ENCODE data around the gene UTP4.
A peak's percentile ranks its signal among the peaks of the same experiment; 100 is the strongest.
"Not testable (repeated sequence)": the region's sequence is repeated elsewhere in the genome, so short reads cannot be mapped to it uniquely, and the experiment has no call there.

The UTP4 gene

DNA sequence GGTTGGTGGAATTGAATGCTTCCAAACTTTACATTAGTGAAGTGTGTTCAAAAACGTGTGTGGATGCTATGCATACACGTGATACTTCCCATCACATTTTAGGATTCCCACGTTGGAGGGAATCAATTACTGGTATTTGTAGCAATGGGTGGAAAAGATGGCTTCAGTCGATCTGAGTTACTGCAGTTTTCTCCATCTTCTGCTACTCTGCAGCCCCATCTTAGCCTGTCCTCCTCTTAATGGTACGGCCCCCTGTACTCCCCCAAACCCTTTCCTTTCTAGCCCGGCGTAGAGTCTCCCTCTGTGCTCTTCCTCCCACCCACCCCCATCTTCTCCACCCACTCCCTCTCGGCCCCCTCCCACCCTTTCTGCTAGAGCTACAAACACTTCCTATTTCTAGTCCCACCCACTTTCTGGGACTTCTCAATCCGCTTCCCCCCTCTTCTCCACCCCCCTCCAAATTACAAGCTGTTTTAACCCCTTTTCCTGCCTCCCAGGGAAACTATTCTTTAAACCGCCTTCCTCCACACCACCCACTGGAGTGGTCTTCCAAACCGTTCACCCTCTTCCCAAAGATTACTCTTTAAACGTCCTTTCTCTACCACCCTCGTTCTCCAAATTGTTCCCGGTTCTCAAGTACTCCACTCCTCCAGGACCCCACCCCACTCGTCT lies 1.1 kb upstream of the UTP4 start:
- no peak for DNase-seq (ENCODE audit: low read depth, low spot score)

DNA sequence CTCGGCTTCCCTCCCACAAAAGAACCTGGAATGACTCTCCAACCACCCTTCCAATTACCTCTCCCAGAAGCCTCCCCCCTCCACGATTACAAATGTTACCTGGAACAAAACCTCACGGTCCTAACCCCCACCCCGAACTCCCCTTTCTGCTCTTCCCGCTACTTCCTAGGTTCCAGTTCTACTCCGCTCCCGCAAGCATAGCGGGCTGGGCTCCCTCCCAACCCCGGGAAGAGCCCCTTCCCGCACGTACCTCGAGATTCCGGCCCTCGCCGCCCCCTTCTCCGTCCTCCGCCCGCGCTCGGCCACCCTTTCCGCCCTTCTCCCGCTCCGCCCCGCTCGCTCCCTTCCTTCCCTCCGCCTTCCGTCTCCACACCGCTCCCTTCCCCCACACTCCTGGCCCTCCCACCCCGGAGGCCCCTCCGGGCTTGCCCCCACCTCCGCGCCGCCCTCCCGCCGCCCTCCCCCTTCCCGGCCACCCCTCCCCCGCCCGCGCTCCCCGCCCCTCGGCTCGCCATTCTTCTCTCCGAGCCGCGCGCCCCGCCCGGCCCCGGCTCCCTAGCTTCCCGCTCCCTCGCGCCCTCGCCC lies 518 bp upstream of the UTP4 start:
- DNase-seq (ENCODE audit: low read depth, low spot score): peak; percentile 46

DNA sequence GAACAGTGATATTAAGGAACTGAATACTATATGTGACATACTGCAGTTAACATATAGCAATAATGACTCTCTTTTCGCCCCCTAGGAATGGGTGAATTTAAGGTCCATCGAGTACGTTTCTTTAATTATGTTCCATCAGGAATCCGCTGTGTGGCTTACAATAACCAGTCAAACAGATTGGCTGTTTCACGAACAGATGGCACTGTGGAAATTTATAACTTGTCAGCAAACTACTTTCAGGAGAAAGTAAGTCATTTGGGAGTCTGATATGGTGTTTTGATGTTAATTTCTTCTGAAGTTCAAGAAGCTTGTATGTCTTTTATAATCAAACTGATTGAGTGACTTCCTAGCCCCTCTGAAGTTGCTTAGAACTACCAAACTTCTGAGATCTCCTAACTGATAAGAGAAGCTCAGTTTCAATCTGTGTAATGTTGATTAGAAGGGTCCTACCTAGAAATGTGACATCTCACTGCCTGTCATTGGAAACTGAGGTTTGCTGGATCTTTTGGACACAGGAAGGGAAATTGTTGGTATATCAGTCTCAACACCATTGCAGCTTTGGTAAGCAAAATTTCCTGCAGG lies 1.0 kb downstream of the UTP4 start:
- no peak for DNase-seq (ENCODE audit: low read depth, low spot score)

DNA sequence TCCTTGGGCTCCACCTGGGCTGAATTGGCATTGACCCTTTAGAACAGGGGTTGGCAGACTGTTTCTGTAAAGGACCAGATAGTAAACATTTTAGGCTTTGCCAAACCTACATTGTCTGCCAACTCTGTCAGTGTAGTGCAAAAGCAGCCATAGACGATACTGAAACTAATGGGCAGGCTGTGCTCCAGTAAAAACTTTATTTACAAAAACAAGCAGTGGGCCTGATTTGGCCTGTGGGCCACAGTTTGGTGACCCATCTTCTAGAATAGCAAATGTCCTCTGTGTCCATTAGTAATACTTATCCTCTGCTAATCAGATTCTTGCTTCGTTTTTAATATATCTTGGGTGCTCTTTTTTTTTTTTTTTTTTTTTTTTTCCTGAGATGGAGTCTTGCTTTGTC lies 6.2 kb downstream of the UTP4 start:
- no peak for DNase-seq (ENCODE audit: low read depth, low spot score)

DNA sequence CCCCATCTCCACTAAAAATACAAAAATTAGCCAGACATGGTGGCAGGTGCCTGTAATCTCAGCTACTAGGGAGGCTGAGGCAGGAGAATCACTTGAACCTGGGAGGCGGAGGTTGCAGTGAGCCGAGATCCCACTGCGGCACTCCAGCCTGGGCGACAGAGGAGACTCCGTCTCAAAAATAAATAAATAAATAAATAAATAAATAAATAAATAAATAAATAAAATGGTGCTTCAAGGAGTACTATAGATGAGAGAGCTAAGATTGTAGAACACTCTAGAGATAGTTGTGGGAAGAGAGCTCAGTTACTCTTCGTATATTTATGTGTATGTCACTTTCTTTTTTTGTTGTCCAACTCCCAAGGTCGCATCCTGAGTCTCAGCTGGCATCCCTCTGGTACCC lies 7.0 kb downstream of the UTP4 start:
- not testable (repeated sequence) for DNase-seq (ENCODE audit: low read depth, low spot score)

DNA sequence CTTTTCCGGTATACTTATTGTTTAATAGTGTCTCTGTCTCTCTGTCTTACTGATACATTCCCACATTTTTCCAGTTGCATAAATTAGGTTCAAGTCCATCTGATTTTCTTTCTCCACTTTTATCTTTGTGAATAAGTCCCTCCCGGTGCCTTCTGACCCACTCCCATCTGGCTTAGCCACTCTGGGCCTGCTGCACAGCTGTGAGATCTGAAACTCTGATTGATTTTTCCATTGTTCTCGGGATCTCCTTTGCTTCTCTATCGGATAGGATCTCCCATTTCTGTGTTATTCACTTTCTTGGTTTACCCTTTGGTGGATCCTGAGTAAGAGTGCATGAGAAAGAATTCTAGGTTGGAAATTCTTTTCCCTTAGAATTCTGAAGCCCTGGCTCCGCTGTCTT lies 8.6 kb downstream of the UTP4 start:
- DNase-seq (ENCODE audit: low read depth, low spot score): no peak

DNA sequence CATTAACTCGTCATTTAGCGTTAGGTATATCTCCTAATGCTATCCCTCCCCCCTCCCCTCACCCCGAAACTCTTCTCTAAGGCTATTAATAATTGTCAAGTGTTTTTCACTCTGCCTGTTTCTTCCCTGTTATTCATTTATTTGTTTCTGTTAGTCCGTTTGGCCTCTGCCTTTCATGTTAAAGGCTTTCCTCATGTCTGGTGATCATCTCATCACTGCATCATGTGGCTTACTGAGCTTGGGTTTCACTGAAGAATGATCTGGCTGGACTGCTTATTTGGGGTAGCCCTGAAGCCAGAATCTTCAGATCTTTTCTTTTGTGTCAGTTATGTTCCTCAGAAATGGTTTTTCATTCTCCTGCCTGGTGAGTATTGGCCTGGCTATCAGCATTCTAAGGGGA lies 9.5 kb downstream of the UTP4 start:
- DNase-seq (ENCODE audit: low read depth, low spot score): no peak

DNA sequence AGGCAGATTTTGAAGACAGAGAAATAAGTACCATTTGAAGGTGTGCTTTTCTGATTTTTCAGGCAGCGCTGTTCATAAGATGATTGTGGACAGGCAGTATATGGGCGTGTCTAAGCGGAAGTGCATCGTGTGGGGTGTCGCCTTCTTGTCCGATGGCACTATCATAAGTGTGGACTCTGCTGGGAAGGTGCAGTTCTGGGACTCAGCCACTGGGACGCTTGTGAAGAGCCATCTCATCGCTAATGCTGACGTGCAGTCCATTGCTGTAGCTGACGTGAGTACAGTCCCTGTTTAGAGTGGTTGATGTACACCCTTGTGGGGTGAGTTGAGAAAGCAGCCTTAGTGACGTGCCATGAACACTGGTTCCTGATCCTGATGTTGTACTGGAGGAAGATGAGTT lies 10.7 kb downstream of the UTP4 start:
- DNase-seq (ENCODE audit: low read depth, low spot score): no peak

DNA sequence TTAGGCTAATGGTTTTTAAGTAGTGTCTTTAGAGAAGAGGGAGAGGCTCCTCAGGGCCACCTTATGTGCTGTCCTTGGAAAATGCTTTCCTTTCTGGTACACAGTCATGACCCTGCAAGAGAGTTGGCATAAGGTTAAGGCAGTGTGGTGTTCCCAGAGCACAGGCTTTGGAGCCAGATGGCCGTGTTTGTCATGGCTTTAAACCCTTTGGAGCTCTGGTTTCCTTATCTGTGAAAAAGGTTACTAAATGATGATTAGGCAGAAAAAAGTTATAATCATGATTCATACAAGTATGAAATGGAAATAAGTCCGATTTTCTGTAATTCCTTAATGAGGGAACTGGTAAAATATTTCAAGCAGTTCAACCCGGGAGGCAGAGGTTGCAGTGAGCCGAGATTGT lies 13.2 kb downstream of the UTP4 start:
- no peak for DNase-seq (ENCODE audit: low read depth, low spot score)

DNA sequence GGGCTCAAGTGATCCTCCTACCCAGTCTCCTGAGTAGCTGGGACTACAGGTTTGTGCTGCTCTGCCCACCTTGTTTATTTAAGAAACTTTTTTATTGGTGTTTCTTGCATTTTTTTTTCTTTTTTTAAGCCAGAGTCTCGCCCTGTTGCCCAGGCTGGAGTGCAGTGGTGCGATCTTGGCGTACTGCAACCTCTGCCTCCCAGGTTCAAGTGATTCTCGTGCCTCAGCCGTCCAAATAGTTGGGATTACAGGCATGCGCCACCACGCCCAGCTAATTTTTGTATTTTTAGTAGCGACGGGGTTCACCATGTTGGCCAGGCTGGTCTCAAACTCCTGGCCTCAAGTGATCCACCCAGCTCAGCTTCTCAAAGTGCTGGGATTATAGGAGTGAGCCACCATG lies 17.2 kb downstream of the UTP4 start:
- not testable (repeated sequence) for DNase-seq (ENCODE audit: low read depth, low spot score)

DNA sequence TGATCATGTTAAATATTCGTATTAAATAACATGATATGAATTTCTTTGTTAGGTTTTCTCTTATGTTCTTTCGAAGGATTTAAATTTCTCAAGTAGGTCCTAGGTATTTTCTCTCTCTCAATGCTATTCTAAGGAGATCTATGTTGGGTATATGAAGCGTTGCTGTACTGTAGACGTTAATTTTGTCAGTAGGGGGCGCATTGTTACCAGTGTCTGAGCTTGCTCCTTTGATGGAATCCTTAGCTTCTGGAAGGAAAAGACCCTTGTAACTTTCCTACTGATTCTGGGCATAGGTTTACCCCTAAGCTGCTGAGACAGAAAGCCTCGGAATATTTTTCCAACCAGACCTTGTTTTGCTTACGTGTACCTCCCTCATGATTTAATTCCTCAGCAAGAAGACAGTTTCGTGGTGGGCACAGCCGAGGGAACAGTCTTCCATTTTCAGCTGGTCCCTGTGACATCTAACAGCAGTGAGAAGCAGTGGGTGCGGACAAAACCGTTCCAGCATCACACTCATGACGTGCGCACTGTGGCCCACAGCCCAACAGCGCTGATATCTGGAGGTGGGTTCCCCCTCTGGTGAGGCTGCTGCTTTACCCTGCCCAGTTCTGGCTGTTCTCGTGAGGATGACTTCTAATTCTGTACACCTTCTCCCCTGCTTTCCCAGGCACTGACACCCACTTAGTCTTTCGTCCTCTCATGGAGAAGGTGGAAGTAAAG lies 17.9 kb downstream of the UTP4 start:
- peak; percentile 6 for DNase-seq (ENCODE audit: low read depth, low spot score)

DNA sequence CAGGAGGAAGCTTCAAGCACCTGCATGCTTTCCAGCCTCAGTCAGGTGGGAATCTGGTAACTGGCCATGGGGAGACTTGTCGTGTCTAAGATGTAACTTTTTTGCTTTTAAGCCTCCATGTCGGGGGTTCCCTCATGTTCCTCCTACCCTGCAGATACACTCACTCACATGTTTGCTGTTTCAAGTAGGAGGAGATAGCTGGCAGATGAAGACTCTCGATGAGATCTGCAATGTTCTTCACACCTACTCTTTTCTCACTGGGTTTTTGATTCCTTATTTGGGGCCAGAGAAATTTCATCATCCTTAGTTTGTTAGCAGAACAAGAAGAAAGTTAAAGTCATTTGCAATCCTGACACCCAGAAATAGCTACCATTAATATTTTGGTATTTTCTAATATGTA lies 24.7 kb downstream of the UTP4 start:
- no peak for DNase-seq (ENCODE audit: low read depth, low spot score)

DNA sequence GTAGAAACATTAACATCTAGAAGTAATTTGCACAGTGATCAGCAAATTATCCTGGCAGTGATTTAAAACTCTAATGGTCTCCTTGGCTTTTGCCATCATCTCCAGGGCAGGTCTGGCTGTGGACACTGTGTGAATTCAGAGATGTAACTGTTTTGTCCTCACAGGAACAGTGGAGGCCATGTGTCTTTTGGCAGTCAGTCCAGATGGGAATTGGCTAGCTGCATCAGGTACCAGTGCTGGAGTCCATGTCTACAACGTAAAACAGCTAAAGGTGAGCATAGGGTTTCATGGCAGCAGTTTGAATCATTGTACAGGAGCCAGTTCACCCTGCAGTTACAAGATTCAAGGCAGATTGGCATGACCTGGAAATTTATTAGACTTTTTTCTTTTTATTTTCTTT lies 27.7 kb downstream of the UTP4 start:
- no peak for DNase-seq (ENCODE audit: low read depth, low spot score)

DNA sequence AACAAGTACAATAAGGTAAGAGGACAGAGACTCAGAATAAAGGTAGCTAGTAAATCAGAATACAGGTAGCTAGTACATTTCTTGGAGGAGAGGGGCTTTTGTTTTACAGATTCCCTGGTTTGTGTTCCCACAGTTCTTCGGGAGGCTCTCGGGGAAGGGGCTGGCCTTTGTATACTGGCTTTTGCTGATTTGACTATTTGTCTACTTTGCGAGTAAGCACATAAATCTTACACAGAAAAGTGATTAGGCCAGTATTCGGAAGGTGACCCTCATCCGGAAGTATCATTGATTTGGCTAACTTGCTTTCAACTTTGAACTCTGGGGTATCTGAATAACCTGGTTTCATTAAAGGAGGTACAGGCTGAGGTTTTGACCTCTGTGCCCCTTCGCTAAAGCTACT lies 33.1 kb downstream of the UTP4 start:
- DNase-seq (ENCODE audit: low read depth, low spot score): no peak

DNA sequence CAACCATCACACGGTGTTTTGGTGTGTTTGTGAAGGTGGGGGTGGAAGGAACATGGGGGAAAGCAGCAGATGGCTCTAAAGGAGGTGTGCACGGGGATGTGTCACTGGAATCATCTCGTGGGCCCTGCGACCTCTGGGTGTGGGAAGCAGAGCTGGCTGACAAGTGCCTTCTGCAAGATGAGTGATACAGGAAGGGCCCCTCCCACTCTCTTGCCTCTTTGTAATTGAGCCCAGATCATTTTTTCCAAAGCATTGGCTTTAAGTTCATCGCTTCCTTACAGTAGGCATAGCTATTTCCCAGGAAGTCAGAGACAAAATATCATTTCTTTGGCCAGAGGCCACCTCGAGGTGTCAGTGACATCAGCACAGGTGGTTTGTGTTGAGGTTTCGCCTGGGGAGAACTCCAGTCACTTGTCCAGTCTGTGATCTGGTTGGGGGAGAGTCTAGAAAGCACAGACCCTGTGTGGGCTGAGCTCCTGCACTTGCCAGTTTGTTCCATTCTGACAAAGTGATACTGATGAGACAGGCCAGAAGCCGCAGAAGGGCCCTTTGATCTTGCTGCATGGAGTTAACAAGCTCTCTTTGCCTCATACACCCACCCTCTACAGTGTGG lies 33.9 kb downstream of the UTP4 start:
- peak; percentile 56 for DNase-seq (ENCODE audit: low read depth, low spot score)

DNA sequence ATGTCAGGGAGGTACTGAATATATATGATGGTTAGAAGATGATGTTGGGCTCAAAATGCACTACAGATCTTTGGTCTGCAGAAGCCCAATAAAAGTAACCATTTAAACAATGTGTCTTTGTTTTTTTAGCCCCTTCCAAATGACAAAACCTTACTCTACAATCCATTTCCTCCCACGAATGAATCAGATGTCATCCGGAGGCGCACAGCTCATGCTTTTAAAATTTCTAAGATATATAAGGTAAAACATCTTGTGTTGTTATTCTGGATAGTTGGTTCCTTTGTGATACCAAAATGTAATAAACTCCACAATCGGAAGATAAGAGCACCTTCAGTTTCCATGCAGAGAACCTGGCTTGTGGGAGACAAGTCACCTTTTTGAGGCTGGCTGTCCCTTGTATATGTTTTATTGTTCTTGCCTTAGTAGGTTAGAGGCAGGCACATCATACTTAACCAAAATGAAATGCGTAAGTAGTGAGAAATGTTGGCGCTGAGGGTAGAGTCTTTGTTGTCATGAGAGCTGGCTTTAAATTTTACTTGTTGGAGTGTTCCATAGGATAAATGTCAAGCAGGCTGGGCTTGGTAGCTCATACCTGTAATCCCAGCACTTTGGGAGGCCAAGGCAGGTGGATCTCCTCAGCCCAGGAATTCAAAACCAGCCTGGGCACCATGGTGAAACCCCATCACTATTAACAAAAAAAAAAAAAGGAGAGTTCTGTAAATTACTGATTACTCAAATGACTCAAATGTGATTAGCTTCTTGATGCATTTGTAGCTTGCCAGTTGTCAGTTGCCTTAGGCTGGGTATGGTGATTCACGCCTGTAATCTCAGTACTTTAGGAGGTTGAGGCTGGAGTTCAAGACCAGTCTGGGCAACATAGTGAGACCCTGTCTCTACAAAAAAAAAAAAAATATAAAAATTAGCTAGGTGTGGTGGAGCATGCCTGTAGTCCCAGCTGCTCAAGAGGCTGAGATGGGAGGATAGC lies 34.8 kb downstream of the UTP4 start:
- no peak for DNase-seq (ENCODE audit: low read depth, low spot score)

DNA sequence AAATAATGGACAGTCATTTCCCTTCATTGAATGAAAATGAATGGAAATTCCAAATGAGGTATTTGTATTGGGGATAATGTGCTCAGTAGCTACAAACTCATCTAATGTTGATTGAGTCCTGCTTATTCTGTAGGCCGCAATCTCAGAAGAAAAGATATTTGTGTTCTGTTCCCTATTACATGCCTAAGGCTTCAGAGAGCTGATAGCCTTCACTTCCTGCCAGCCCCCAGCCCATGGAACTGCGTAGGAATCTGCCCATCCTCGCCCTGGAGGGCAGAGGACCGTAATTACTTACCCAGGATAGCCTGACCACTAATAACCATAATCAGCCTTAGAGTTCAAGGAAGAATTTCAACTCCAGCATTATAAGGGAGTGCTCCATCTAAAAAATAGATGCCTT lies 36.6 kb downstream of the UTP4 start:
- DNase-seq (ENCODE audit: low read depth, low spot score): no peak

DNA sequence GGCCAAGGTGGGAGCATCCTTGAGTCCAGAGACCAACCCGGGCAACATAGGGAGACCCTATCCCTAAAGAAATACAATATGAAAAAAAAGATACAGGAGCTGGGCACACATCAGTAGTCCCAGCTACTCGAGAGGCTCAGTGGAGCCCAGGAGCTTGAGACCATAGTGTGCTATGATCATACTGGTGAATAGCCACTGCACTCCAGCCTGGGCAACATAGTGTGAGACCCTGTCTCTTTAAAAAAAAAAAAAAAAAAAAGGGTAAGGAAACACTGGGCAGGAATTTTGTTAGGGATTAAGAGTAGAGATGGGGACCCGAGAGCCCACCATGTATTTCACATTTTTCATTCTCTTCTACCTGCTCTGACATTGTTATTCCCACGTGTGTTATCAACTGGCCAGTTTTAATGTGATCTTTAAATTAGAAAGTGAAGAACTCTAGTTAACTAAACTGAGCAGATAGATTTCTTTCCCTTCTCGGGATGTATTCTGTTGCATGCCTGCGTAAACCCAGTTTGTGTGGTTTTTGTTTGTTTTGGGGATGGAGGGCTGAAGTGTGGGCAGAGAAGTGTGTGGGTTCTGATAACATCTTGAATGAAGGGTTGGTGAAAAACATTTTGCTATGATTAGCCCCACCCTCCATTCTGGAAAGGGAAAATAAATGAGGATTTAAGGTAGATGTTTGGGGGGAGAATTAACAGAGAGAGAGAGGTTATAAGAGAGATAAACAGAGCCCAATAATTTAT lies 37.3 kb downstream of the UTP4 start:
- DNase-seq (ENCODE audit: low read depth, low spot score): no peak

DNA sequence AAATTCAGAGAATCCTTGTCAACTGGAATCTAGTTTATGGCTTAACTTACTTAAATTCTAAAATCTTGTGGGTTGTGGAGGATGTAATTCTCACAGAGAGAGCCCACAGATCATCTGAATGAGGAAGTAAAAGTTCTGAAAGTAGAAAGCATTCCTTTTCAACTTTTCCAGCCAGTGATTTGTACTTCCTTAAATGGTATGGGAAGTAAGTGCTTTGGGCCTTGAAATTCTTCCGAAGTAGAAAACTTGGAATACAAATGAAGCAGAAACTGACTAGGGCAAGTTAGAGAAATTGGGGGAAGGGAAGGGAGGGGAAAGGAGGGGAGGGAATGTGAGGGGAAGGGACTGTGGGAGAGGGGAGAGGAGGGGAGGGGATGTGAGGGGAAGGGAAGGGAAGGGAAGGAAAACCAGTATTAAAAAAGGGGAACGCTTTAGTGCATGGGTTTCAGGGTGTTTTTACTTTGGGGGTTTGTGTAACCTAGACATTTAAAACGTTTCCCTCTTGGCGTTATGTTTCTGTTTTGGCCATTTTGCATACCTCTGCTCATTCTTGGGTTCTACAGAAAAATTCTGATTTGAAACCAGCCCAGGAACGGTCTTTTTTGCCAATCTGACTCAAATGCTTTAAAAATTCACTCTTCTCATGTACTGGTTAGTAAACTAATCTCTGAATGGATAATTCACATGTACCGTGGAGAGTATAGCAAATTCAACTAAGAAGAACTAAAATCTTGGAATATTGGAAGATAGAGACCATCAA lies 39.1 kb downstream of the UTP4 start:
- DNase-seq (ENCODE audit: low read depth, low spot score): no peak
